DOHH2 (cell line): ENCODE measurements around the gene CDK6.

Source experiments
- CTCF ChIP-seq: fragments of 200-600 bp; sonication (generic); IDR thresholded peaks from one replicate; pipeline ENCODE4 v1.5.1; 2014; ENCODE audit warnings: antibody characterized with exemption, mild to moderate bottlenecking, low read depth, low read length; ENCODE audit not compliant: poor library complexity, severe bottlenecking
- EZH2phosphoT487 ChIP-seq: fragments of 200-600 bp; sonication (generic); IDR thresholded peaks from 2 replicates; pipeline ENCODE4 v1.6.1; 2017; ENCODE audit warnings: borderline replicate concordance, mild to moderate bottlenecking, antibody characterized with exemption, low read length, moderate library complexity, mixed read lengths

- TF ChIP-seq CTCF, result no peak
- TF ChIP-seq EZH2phosphoT487, result no peak
Measured at GRCh38 chr7:92798517-92799249, 37.7 kb downstream of the CDK6 start.
